ENCODE measurements around the gene TBCD.

Gene TBCD

GRCh38 chr17:82927661-82928601, 176.1 kb downstream of the TBCD start:
- no peak for DNase-seq

- no peak for DNase-seq
Measured at GRCh38 chr17:82929011-82929622, 177.3 kb downstream of the TBCD start.

GRCh38 chr17:82929676-82930042, 177.8 kb downstream of the TBCD start:
- DNase-seq, result no peak

DNA sequence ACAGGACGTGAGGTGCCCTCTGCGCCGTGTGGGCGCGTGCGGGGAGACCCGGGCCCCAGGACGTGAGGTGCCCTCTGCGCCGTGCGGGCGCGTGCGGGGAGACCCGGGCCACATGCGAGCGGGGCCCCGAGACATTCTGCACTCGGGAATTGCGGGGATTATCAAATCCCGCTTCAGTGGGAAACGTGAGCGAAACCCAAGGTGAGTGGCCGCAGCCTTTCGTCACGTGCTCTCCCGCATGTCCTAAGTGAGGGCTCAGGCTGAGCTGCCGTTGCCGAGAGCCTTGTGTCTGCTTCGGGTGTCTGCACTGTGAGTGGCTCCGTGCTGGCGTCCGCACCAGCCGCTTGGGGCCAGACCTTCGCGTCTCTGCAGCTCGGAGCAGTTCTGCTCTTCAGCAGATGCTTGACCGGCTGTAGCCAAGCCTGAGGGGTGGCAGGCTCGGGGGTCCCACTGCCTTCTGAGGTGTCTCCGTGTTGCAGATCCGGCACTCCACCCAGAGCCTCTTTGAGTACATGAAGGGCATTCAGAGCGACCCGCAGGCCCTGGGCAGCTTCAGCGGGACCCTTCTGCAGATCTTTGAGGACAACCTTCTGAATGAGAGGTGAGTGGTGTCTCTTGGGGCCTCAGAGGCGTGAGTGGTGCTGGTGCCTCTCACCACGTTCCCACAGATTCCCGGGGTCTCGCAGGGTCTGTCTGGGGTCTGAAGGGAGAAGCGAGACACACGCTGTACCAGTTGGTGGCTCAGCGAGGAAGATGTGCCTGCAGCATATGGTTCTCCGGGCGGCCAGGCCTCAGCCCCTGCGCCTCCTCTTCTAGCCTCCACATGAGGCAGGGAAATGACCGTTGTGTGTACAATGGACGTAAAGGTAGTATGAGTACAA, 178.4 kb downstream of the TBCD start:
- no peak for DNase-seq

GRCh38 chr17:82930924-82931698, 179.2 kb downstream of the TBCD start:
- DNase-seq, result no peak

DNA sequence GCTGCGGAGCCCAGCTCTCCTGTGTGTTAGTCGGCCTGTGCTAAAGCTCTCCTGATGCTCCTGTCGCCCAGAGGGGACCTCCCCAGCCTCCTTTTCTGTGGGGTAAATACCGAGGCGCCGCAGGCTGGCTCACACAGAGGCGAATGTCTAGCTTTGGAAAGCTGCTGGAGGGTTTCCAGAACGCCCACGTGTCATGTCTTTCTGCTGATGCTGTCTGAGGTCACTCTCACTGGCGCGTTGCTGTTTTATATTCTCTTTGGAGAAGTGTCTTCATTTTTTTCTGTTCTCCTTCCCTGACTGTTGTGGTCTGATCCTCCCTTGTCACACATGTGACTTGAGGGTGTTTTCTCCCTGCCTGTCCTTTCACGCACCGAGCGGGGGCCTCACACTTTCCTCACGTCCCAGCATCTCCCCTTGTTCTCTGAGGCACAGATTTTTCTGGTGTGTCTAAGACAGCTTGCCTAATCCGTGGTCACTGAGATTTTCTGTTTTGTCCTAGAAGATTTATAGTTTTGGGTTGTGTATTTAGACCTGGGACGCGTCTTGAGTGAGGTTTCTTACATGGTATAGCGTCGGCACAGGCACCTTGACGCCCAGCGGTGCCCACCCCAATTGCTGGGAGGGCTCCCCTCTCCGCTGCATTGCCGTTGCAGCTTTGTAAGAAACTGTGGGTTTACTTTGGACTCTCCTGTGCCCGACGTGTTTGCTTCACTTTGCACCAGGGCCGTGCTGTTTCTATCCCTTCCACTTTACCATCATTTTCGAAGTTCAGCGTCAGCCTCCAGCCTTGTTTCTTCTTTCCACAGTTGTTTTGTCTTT, 180.0 kb downstream of the TBCD start:
- DNase-seq, result no peak

- DNase-seq, result no peak
Measured at GRCh38 chr17:82932518-82933310, 180.8 kb downstream of the TBCD start.

GRCh38 chr17:82933911-82934310, 182.0 kb downstream of the TBCD start:
- no peak for DNase-seq

GRCh38 chr17:82935966-82936767, 184.3 kb downstream of the TBCD start:
- no peak for DNase-seq

DNA sequence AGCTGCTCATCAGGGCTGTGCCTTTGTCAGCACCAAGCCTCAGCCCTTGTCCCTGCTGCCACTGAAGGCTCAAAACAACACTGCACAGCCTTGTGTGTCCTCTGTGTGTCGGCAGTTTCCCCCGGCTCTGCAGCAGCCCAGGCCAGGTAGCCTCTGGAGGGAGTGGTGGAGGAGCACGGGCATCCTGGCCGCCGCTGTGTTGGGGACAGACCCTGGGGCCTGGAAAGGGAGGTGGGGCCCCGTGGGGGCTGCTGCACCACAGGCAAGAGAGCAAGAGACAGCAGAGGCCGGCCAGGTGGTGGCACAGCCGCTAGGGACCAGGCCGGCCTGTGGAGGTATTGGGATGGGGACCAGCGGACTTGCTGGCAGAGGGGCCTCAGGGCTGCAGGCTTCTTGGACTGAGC, 184.9 kb downstream of the TBCD start:
- no peak for DNase-seq

DNA sequence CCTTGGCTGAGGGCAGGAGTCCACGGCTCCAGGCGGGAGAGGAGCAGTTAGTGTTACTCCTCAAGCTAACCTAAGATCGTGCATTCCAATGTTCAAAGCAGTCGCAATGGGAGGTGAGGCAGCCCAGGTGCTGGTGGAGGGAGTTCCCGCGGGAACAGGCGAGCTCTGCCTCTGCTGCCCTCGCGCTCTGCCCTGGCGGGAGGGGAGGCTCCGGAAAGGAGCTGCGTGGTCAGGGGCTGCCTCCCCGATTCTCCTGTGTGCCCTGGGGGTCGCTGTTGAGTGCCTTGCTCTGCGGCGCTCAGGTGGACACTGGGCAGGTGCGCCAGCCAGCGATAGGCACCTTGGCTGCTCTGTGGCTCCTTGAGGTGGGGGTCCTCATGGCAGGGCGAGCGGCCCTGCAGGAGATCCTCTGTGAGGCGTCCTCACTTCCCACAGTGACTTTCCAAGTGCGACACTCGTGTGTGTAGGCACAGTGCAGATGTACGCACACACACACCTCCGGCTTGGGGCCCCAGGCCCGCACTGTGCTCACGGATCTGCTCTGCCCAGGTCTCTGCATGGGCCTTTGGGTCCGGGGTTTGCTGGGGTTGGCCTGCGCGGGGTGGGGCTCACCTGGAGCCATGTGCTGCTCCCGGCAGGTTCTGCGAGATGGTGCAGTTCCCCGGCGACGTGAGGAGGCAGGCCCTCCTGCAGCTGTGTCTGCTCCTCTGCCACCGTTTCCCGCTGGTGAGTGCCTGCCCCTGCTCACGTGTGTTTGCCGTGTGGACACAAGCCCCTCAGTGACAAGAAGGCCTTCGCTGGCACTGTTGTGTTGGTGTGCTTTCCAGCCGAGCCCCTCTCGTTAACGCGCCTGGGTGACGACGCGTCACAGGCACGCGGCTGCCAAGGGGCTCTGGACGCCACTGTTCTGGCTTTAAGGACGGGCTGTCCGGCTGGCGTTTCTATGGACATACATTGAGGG, 185.8 kb downstream of the TBCD start:
- DNase-seq, result no peak

GRCh38 chr17:82938486-82938872, 186.6 kb downstream of the TBCD start:
- DNase-seq, result no peak

DNA sequence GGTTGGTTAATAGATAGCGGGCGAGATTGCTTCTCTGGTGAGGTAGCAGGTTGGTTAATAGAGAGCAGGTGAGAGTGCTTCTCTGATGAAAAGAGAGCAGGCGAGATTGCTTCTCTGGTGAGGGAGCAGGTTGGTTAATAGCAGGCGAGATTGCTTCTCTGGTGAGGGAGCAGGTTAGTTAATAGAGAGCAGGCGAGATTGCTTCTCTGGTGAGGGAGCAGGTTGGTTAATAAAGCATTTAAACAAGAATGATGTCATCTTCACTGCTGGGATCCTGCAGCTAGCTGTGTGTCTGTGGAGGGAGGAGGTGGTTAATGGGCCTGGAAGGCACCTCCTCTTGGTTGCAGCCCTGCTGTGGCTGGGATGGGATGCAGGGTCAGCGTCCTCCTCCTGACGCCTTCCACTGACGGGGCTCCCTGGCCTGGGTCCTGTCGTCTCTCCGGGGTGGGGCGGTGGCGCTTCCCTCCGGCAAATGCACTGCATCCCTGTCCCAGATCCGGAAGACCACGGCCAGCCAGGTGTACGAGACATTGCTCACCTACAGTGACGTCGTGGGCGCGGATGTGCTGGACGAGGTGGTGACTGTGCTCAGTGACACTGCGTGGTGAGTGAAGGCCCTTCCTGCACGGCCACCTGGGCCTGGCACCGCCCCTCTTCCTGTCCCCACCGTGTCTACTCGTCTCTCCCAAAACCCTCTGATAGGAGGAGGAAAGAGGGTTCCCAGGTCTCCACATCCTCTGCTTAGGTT, 187.2 kb downstream of the TBCD start:
- no peak for DNase-seq

DNA sequence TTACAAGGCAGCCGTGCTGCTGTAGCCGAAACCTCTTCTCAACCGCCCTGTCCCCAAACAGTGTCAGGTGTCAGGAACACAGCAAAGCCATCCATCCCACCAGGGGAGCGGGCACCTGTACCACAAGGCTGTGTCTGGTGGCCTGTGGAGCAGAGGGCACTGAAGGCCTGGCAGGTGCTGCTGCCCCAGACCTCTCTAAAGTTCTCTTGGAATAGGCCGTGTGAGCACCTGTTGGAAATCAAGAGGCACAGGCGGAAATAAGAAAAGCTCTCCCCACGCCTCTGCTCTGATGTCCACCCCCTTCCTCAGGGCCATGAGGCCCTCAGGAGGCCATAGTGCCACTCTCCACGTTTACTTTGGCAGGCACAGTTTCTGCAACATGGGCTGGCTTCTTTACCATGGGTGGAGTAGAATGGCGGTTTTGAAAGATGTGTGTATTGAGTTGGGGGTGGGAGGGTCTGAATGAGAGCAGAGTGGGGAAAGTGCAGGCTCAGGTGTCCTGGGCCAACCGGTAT, 187.8 kb downstream of the TBCD start:
- DNase-seq, result no peak

GRCh38 chr17:82940226-82941020, 188.6 kb downstream of the TBCD start:
- DNase-seq, result no peak

All from NCI-H1930 (cell line).